DND-41 (cell line): Measurements from ENCODE around the gene COL4A2.

Experiments used
- ATAC-seq: fragments of 200-7000 bp; cut with Tn5 transposase; 3 replicates; pipeline ENCODE4 v1.9.1; 2021; ENCODE audit warnings: low read depth; ENCODE audit not compliant: insufficient read depth
- DNase-seq: peaks from one replicate; pipeline ENCODE4 v3.0.0-alpha.2; 2020
- H2AFZ ChIP-seq: 2 replicates; pipeline ENCODE4 v1.6.0; 2012; ENCODE audit warnings: low read depth, low read length
- H3K27ac ChIP-seq: 2 replicates; pipeline ENCODE4 v1.5.1; 2012; ENCODE audit warnings: low read length, inconsistent platforms
- H3K27me3 ChIP-seq: fragments of 200-600 bp; sonication (generic); 2 replicates; pipeline ENCODE4 v1.6.0; 2012; ENCODE audit warnings: low read length, mild to moderate bottlenecking, inconsistent platforms; ENCODE audit not compliant: insufficient read depth, poor library complexity
- H3K36me3 ChIP-seq: 2 replicates; pipeline ENCODE4 v1.5.1; 2012; ENCODE audit warnings: low read length, inconsistent platforms; ENCODE audit not compliant: insufficient read depth
- H3K4me1 ChIP-seq: 2 replicates; pipeline ENCODE4 v1.5.1; 2012; ENCODE audit warnings: mild to moderate bottlenecking, low read length; ENCODE audit not compliant: insufficient read depth
- H3K4me2 ChIP-seq: 2 replicates; pipeline ENCODE4 v1.6.0; 2012; ENCODE audit warnings: mild to moderate bottlenecking, moderate library complexity, low read length, inconsistent platforms; ENCODE audit not compliant: insufficient read depth
- H3K4me3 ChIP-seq, 2 experiments: fragments of 200-600 bp in 1 of 2; shearing (Covaris generic) in 1 of 2; 2 replicates each; pipeline ENCODE4 v1.5.1; 2012 to 2016; ENCODE audit warnings: inconsistent platforms in 2 of 2, low read length in 2 of 2, mild to moderate bottlenecking in 2 of 2, low read depth in 1 of 2, moderate library complexity in 1 of 2
- H3K79me2 ChIP-seq: 2 replicates; pipeline ENCODE4 v1.6.0; 2012; ENCODE audit warnings: low read length, inconsistent platforms; ENCODE audit not compliant: insufficient read depth
- H3K9ac ChIP-seq: 2 replicates; pipeline ENCODE4 v1.6.0; 2012; ENCODE audit warnings: low read depth, mild to moderate bottlenecking, inconsistent platforms, low read length, moderate library complexity
- H3K9me3 ChIP-seq: 2 replicates; pipeline ENCODE4 v1.5.1; 2012; ENCODE audit warnings: low read length, moderate library complexity, mild to moderate bottlenecking, inconsistent platforms; ENCODE audit not compliant: insufficient read depth, severe bottlenecking
- H4K20me1 ChIP-seq: 2 replicates; pipeline ENCODE4 v1.6.0; 2012; ENCODE audit warnings: low read length; ENCODE audit not compliant: insufficient read depth
- EZH2 ChIP-seq: IDR thresholded peaks from 3 replicates; pipeline ENCODE4 v1.6.1; 2012; ENCODE audit warnings: borderline replicate concordance, low read depth, mild to moderate bottlenecking, moderate library complexity, low read length, inconsistent platforms; ENCODE audit not compliant: severe bottlenecking
- TF ChIP-seq, protein P1 (sequence below): IDR thresholded peaks from 2 replicates; pipeline ENCODE4 v1.5.1; 2012; ENCODE audit warnings: borderline replicate concordance, low read length, moderate library complexity, mild to moderate bottlenecking; ENCODE audit not compliant: poor library complexity, severe bottlenecking; ENCODE audit errors: extremely low read depth

Gene COL4A2

DNA sequence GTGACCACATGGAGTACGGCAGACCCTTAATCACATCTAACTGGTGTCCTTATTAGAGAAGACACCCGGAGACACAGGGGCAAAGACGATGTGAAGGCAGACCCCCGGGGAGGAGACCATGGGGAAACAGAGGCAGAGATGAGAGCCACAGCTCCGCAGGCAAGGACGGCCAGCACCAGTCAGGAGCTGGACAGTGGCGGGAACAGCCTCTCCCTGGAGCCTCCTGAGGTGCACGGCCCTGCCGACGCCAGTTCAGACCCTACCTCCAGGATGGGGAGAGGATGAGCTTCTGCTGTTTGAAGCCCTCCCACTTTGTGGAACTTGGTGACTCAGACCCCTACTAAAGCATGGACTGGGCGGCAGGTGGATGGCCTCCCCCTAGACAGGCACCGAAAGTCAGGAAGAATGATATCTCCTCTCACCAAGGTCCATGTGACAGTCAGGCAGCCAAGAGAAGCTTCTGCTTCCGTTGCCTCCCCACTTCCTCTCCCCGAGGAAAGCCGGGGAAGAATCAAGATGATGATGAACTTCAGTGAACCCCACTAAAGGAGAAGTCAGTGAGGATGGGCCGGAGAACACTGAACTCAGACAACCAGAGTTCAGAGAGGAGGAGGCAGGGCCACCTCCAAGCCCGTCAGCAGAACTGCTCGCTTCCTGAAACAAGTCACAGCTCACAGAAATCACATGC, 229.1 kb downstream of the COL4A2 start:
- no peaks in the 10 kb centered on the region for H3K27me3 ChIP-seq
- H3K79me2 ChIP-seq: no peaks in the 10 kb centered on the region
- no peak overlapping the region for H3K27ac ChIP-seq
- no peak overlapping the region for H3K4me3 ChIP-seq
- DNase-seq (no peak), ATAC-seq (no peak)
- H3K4me1 ChIP-seq: no peaks in the 10 kb centered on the region
- H3K9ac ChIP-seq: no peak overlapping the region
- no peak overlapping the region for H2AFZ ChIP-seq
- peaks cover 5% of the 10 kb centered on the region; the same call in 1 of the 2 replicates for H4K20me1 ChIP-seq
- TF ChIP-seq, protein P1, sequence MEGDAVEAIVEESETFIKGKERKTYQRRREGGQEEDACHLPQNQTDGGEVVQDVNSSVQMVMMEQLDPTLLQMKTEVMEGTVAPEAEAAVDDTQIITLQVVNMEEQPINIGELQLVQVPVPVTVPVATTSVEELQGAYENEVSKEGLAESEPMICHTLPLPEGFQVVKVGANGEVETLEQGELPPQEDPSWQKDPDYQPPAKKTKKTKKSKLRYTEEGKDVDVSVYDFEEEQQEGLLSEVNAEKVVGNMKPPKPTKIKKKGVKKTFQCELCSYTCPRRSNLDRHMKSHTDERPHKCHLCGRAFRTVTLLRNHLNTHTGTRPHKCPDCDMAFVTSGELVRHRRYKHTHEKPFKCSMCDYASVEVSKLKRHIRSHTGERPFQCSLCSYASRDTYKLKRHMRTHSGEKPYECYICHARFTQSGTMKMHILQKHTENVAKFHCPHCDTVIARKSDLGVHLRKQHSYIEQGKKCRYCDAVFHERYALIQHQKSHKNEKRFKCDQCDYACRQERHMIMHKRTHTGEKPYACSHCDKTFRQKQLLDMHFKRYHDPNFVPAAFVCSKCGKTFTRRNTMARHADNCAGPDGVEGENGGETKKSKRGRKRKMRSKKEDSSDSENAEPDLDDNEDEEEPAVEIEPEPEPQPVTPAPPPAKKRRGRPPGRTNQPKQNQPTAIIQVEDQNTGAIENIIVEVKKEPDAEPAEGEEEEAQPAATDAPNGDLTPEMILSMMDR: no peak
- no peak for TF ChIP-seq EZH2
- no peak overlapping the region for H3K4me2 ChIP-seq
- no peaks in the 10 kb centered on the region for H3K36me3 ChIP-seq
- H3K9me3 ChIP-seq: no peaks in the 10 kb centered on the region

DNA sequence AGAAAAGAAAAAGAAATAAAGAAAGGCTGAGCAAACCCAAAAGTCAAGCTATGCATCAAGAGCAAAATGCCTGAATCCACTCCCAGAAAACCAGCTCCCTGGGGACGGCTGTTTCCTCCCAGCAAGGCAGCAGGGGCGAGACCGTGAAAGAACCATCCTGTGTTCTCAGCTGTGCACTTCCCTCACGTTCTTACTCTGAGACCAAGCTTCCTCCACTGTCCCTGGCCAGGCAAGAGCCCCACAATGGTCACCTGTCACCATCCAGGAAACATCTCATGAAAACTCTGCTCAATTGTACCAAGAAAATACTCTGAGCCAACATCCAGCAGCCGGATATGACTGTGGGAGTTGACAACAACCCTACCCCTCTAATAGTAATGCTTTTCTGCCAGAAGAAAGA, 231.5 kb downstream of the COL4A2 start:
- no peaks in the 10 kb centered on the region for H3K9me3 ChIP-seq
- no peak overlapping the region for H3K27ac ChIP-seq
- no peak for DNase-seq
- no peak overlapping the region for H3K4me3 ChIP-seq
- H3K4me1 ChIP-seq: no peaks in the 10 kb centered on the region
- ATAC-seq: no peak
- no peak overlapping the region for H3K9ac ChIP-seq
- no peak for TF ChIP-seq EZH2
- TF ChIP-seq, protein P1: no peak
- no peak overlapping the region for H2AFZ ChIP-seq
- peaks cover 8% of the 10 kb centered on the region; the same call in 1 of the 2 replicates for H4K20me1 ChIP-seq
- H3K4me2 ChIP-seq: no peak overlapping the region
- no peaks in the 10 kb centered on the region for H3K36me3 ChIP-seq
- H3K79me2 ChIP-seq: no peaks in the 10 kb centered on the region
- H3K27me3 ChIP-seq: no peaks in the 10 kb centered on the region

GRCh38 chr13:110539894-110540293, 232.8 kb downstream of the COL4A2 start:
- no peaks in the 10 kb centered on the region for H3K79me2 ChIP-seq
- H3K4me2 ChIP-seq: no peak overlapping the region
- no peak overlapping the region for H3K9ac ChIP-seq
- H3K27me3 ChIP-seq: no peaks in the 10 kb centered on the region
- ATAC-seq (no peak), DNase-seq (no peak)
- H3K36me3 ChIP-seq: no peaks in the 10 kb centered on the region
- H3K27ac ChIP-seq: no peak overlapping the region
- peaks cover 3% of the 10 kb centered on the region; the same call in 1 of the 2 replicates for H4K20me1 ChIP-seq
- no peak overlapping the region for H2AFZ ChIP-seq
- no peaks in the 10 kb centered on the region for H3K9me3 ChIP-seq
- H3K4me1 ChIP-seq: no peaks in the 10 kb centered on the region
- no peak for TF ChIP-seq EZH2
- TF ChIP-seq, protein P1: no peak
- H3K4me3 ChIP-seq: no peak overlapping the region
